ENCODE measurements around the gene CHRNE.
A peak's percentile ranks its signal among the peaks of the same experiment; 100 is the strongest.

CHRNE gene

GRCh38 chr17:4903051-4903818 lies at the start of gene CHRNE:
Gene CHRNE (minus strand): TSS chr17:4903098. CDS start chr17:4903063, 35 bp downstream.
- DNase-seq (ENCODE audit: low spot score): peak; percentile 91

DNA sequence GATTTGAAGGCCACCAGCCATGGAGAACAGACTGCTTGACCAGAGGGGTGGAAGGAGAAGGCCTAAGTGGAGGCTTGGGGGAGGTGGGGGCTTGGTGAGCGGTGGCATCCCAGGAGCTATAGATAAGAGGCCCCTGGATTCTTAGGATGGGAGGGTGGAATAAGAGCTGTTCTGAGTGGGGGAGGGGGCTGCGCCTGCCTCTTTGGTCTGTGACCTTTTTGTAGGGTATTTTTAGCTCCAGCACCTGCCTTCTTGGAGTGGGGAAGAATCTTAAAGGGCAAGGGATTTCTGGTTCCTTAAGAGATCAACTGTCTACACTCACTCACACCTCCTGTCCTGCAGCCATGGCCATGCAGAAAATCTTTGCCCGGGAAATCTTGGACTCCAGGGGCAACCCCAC lies 48.6 kb upstream of the CHRNE start:
- DNase-seq (ENCODE audit: low spot score): no peak

DNA sequence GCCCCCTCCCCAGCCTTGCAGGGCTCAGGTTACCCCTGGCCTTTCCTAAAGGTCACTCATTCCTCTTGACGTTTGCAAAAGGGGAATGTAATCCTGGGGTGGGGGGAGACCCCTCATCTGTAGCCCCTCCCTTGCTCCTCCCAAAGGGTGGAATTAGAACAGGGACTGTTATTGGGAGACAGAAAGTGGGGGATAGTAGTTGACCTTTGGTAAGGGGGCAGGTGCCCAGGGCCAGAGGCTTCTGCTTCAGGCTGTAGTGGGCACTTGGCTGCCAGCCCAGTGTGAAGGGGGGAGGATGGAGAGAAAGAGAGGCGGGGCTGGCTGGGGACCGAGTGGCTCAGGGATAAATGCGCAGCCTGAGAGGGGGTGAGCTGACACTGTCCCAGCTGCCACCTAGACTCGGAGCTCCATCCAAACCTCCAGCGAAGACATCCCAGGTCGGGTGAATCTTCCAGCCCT lies 47.9 kb upstream of the CHRNE start, which contains the start of gene ENO3:
Gene ENO3, plus strand, starts transcription at position 374 of the 459 bp plus-strand sequence. CDS start 711 bp downstream, outside the sequence.
- no peak for DNase-seq (ENCODE audit: low spot score)

DNA sequence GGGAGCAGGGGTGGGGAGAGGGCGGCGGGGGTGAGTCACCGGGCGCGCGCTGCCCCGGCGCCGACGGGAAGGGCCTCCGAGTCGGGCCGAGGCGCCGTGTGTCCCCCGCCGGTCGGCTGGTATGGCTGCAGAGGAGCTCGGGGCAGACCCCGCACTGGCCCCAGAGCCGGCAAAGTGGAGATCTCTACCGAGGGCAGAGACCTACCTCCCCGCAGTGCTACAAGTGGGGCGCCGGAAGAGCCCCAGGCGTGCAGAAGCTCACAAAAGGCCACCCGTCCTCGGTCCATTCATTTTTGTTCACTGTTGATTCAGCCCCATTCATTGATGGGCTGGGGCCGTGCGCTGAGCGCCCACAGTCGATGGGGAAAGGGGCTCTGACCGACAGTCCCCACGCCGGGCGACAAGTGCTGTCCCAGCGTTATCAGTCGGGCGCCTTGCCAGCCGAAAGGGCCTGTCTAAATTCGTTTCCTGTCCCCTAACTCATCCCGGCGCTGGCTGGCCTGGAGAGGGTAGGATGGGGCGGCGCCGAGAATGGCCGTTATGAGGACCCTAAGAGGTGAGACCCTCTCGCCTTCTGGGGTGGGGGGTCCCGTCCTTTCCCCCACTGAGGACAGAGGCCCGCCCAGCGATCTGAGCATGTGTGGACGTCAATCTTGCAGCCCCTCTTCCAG lies 47.3 kb upstream of the CHRNE start:
- DNase-seq (ENCODE audit: low spot score): no peak

DNA sequence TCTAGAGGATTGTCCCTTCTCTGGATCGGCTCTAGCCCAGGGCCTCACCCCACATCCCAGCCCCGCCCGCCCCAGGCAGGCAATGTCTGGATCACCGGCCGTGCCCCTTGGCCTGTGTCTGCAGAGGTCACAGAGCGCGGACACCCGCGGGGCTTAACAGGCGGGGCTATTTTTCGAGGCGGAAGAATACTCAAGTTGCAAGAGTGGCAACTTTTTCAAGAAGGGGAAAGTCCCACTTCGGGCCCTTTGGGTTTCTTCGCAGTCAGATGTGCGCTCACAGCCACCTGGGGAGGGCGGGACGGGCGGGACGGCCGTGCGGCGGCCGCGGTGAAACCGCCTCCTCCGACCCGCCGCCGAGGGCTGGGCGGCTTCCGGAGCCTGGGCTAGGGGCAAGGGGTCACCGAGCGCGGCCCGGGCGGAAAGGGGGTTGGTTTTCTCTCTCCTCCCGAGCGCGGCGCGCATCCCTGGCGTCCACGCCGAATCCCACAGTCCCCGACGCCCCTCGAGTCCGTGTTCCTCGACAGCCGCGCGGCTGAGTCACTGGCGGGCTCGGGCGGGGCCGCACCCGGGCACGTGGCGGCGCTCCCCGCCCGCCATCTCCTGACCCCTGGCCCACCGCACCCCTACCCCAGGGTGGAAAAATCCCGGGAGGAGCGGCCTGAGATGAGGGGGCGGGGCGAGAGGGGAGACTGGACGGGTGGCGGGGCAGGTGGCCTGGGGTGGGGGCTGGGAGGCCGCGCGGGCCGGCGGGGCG lies 46.6 kb upstream of the CHRNE start:
- DNase-seq (ENCODE audit: low spot score): no peak

DNA sequence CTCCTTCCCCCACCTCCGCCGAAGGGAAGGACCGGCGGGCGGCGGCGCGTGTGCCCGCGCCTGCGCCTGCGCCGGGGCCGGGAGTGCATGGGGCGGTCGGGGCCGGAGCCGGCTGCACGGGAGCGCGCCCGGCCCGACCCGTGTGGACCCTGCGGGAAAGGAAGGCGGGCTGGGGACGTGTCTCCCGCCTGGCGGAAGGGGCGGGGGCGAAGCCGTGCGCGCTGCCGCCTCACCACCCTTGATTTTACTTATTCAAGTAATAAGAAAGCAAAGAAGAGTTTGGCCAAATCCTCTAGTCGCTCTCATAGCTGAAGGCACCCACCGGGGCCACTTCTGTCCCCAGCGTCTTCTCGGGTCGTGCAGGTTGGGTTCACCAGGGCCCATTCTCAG lies 46.0 kb upstream of the CHRNE start:
- DNase-seq (ENCODE audit: low spot score): peak; percentile 82

GRCh38 chr17:4948166-4948930 lies 45.5 kb upstream of the CHRNE start, which contains the start of gene PFN1:
Gene PFN1 (minus strand): TSS chr17:4948530. CDS start chr17:4948394, 136 bp downstream.
- DNase-seq (ENCODE audit: low spot score): peak; percentile 91

GRCh38 chr17:4947411-4948165 lies 44.7 kb upstream of the CHRNE start:
- no peak for DNase-seq (ENCODE audit: low spot score)

GRCh38 chr17:4947010-4947410 lies 44.1 kb upstream of the CHRNE start:
- DNase-seq (ENCODE audit: low spot score): no peak

- DNase-seq (ENCODE audit: low spot score): no peak
Measured at GRCh38 chr17:4946312-4946976, 43.5 kb upstream of the CHRNE start.

- no peak for DNase-seq (ENCODE audit: low spot score)
Measured at GRCh38 chr17:4945944-4946280, 43.0 kb upstream of the CHRNE start.

- DNase-seq (ENCODE audit: low spot score): peak; percentile 56
Measured at GRCh38 chr17:4945176-4945943, 42.5 kb upstream of the CHRNE start.

DNA sequence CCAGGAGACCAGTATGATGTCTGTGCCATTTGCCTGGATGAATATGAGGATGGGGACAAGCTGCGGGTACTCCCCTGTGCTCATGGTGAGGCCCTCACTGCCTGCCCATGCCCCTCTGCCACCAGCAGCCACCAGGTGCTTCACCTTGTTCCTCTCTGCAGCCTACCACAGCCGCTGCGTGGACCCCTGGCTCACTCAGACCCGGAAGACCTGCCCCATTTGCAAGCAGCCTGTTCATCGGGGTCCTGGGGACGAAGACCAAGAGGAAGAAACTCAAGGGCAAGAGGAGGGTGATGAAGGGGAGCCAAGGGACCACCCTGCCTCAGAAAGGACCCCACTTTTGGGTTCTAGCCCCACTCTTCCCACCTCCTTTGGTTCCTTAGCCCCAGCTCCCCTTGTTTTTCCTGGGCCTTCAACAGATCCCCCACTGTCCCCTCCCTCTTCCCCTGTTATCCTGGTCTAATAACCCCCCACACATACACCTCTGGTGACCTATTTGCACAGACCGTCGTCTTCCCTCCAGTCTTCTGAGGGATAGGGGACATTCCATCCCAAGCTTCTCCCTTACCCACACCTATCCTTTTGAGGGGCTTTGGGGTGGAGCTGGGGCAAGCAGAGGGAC lies 41.8 kb upstream of the CHRNE start:
- no peak for DNase-seq (ENCODE audit: low spot score)

GRCh38 chr17:4944163-4944553 lies 41.3 kb upstream of the CHRNE start:
- DNase-seq (ENCODE audit: low spot score): no peak

DNA sequence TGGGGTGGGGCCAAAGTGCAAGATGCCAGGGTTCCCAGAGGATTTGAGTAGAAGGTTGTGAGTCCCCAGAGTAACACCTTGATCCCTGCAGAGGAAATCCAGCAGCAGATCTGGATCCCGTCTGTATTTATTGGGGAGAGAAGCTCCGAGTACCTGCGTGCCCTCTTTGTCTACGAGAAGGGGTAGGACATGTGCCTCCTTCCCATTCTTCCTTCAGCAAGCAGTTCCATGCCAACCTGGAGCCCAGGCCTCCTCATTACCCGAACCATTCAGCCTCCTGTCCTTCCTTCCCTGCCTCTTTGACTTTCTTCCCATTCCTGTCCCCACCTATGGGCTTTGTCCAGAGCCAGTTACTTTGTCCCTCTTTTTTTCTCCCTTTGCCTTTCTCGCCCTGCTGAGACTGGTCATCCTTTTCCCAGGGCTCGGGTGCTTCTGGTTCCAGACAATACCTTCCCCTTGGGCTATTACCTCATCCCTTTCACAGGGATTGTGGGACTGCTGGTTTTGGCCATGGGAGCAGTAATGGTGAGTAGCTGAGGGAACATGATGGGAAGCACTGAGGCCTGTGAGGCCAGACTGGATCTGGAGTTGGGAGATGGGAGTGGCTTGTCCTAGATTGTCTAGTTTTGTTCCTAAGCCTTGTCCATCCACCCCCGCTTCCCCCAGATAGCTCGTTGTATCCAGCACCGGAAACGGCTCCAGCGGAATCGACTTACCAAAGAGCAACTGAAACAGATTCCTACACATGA lies 40.0 kb upstream of the CHRNE start:
- no peak for DNase-seq (ENCODE audit: low spot score)

- DNase-seq (ENCODE audit: low spot score): no peak
Measured at GRCh38 chr17:4941319-4941610, 38.4 kb upstream of the CHRNE start.

DNA sequence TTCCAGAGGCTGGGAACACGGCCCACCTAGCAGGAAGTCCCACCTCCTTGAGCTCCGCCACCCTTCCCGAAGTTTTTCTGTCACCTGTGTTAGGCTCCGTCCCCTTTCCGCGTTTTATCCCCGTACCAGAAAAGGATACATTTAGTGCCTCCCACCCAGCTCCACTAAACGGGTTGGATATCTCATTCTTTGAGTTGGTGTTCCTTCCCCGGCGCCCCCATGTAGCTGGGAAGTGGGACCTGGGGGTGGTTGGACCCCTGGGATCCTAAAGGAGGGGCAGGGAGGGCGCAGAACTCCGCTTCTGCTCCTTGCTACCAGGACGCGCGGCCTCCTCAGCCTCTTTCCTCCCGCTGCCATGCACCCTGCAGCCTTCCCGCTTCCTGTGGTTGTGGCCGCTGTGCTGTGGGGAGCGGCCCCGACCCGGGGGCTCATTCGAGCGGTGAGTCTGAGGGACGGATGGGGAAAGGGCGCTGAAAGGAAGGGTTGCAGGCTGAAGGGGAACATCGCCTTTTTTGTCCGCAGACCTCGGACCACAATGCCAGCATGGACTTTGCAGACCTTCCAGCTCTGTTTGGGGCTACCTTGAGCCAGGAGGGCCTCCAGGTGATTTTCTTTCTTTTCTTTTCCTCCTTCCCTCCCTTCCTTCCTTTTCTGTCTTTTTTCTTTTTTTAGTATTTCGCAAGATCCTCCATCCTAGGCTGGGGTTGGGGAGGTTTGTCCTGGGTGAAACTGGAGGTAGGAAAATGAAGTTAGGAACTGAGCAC lies 37.8 kb upstream of the CHRNE start:
- peak; percentile 90 for DNase-seq (ENCODE audit: low spot score)

Data from Ammon's horn (tissue), 1 donor.